Central memory CD8-positive, alpha-beta T cell (primary cell): ENCODE results near the gene FCN1.

Experiments
- ATAC-seq: fragments of 150-1000 bp; cut with Tn5 transposase; replicated peaks from 2 replicates; pipeline ENCODE4 v1.10.0; 2022; ENCODE audit warnings: mild to moderate bottlenecking, moderate FRiP score, moderate number of reproducible peaks; ENCODE audit not compliant: poor library complexity, severe bottlenecking; ENCODE audit errors: extremely low read depth
- DNase-seq, 2 donors: peaks; one replicate each; pipeline ENCODE4 v3.0.0; 2021; ENCODE audit warnings: low spot score in 2 of 2
- H3K27ac Mint-ChIP-seq: one replicate; pipeline ENCODE4 v1.8.0; 2022; ENCODE audit warnings: low read depth, mild to moderate bottlenecking, moderate library complexity, mixed read lengths
- H3K27me3 Mint-ChIP-seq: one replicate; pipeline ENCODE4 v1.8.0; 2022; ENCODE audit warnings: mixed read lengths
- H3K36me3 Mint-ChIP-seq: one replicate; pipeline ENCODE4 v1.8.0; 2022; ENCODE audit warnings: mild to moderate bottlenecking, moderate library complexity, mixed read lengths; ENCODE audit not compliant: insufficient read depth
- H3K4me1 Mint-ChIP-seq: one replicate; pipeline ENCODE4 v1.8.0; 2022; ENCODE audit warnings: mixed read lengths
- H3K4me3 Mint-ChIP-seq: one replicate; pipeline ENCODE4 v1.8.0; 2022; ENCODE audit warnings: mild to moderate bottlenecking, moderate library complexity, mixed read lengths
- H3K9me3 Mint-ChIP-seq: one replicate; pipeline ENCODE4 v1.8.0; 2022; ENCODE audit warnings: mixed read lengths

FCN1 gene

GRCh38 chr9:134929193-134930158 lies 11.8 kb upstream of the FCN1 start:
- Mint-ChIP-seq H3K36me3 (peaks cover 2% of the 10 kb centered on the region), H3K4me3 (no peak overlapping the region), H3K27me3 (peaks cover 38% of the 10 kb centered on the region), H3K9me3 (no peaks in the 10 kb centered on the region), H3K4me1 (peaks cover 5% of the 10 kb centered on the region), H3K27ac (no peak overlapping the region)
- DNase-seq = no peak
- ATAC-seq = no peak

GRCh38 chr9:134928436-134929192 lies 10.9 kb upstream of the FCN1 start:
- Mint-ChIP-seq H3K4me1 (peaks cover 5% of the 10 kb centered on the region), H3K36me3 (peaks cover 2% of the 10 kb centered on the region), H3K27ac (no peak overlapping the region), H3K4me3 (no peak overlapping the region), H3K27me3 (peaks cover 38% of the 10 kb centered on the region), H3K9me3 (no peaks in the 10 kb centered on the region)
- ATAC-seq (no peak), DNase-seq (no peak)

GRCh38 chr9:134925011-134925511 lies 7.3 kb upstream of the FCN1 start:
- Mint-ChIP-seq H3K4me3 (no peak overlapping the region), H3K27ac (no peak overlapping the region), H3K4me1 (peaks cover under 1% of the 10 kb centered on the region), H3K36me3 (no peaks in the 10 kb centered on the region), H3K9me3 (no peaks in the 10 kb centered on the region), H3K27me3 (peaks cover 12% of the 10 kb centered on the region)
- ATAC-seq (no peak), DNase-seq (no peak)

GRCh38 chr9:134923466-134923865 lies 5.8 kb upstream of the FCN1 start:
- Mint-ChIP-seq H3K27me3 (peaks cover 8% of the 10 kb centered on the region), H3K4me3 (no peak overlapping the region), H3K36me3 (peaks cover 1% of the 10 kb centered on the region), H3K27ac (no peak overlapping the region), H3K4me1 (no peaks in the 10 kb centered on the region), H3K9me3 (peaks cover 6% of the 10 kb centered on the region)
- DNase-seq (no peak), ATAC-seq (no peak)

GRCh38 chr9:134922932-134923240 lies 5.2 kb upstream of the FCN1 start:
- H3K27me3 Mint-ChIP-seq = peaks cover 12% of the 10 kb centered on the region
- ATAC-seq (no peak), DNase-seq (no peak)
- peaks cover 3% of the 10 kb centered on the region for H3K36me3 Mint-ChIP-seq
- H3K4me1 Mint-ChIP-seq = no peaks in the 10 kb centered on the region
- H3K27ac Mint-ChIP-seq = no peak overlapping the region
- H3K9me3 Mint-ChIP-seq = peaks cover 6% of the 10 kb centered on the region
- no peak overlapping the region for H3K4me3 Mint-ChIP-seq

GRCh38 chr9:134922066-134922931 lies 4.6 kb upstream of the FCN1 start:
- Mint-ChIP-seq H3K4me1 (no peaks in the 10 kb centered on the region), H3K4me3 (no peak overlapping the region), H3K9me3 (peaks cover 6% of the 10 kb centered on the region), H3K27me3 (peaks cover 12% of the 10 kb centered on the region), H3K27ac (no peak overlapping the region), H3K36me3 (peaks cover 4% of the 10 kb centered on the region)
- ATAC-seq (no peak), DNase-seq (no peak)

GRCh38 chr9:134919303-134919702 lies 1.6 kb upstream of the FCN1 start:
- peaks cover 6% of the 10 kb centered on the region for H3K9me3 Mint-ChIP-seq
- H3K4me3 Mint-ChIP-seq = no peak overlapping the region
- ATAC-seq = no peak
- H3K27me3 Mint-ChIP-seq = peaks cover 31% of the 10 kb centered on the region
- no peaks in the 10 kb centered on the region for H3K4me1 Mint-ChIP-seq
- no peak for DNase-seq
- H3K36me3 Mint-ChIP-seq = peaks cover 4% of the 10 kb centered on the region
- H3K27ac Mint-ChIP-seq = no peak overlapping the region

GRCh38 chr9:134918646-134919045 lies 934 bp upstream of the FCN1 start:
- H3K27ac Mint-ChIP-seq = no peak overlapping the region
- peaks cover 6% of the 10 kb centered on the region for H3K9me3 Mint-ChIP-seq
- DNase-seq = no peak
- ATAC-seq = no peak
- peaks cover 33% of the 10 kb centered on the region for H3K27me3 Mint-ChIP-seq
- no peaks in the 10 kb centered on the region for H3K4me1 Mint-ChIP-seq
- no peak overlapping the region for H3K4me3 Mint-ChIP-seq
- peaks cover 4% of the 10 kb centered on the region for H3K36me3 Mint-ChIP-seq

- Mint-ChIP-seq H3K4me3 (no peak overlapping the region), H3K27me3 (peaks cover 48% of the 10 kb centered on the region), H3K4me1 (no peaks in the 10 kb centered on the region), H3K36me3 (peaks cover 7% of the 10 kb centered on the region), H3K9me3 (peaks cover 6% of the 10 kb centered on the region), H3K27ac (no peak overlapping the region)
- DNase-seq (no peak), ATAC-seq (no peak)
These were observed 1.5 kb downstream of the FCN1 start for GRCh38 chr9:134916161-134916665.

- Mint-ChIP-seq H3K27ac (no peak overlapping the region), H3K9me3 (peaks cover 6% of the 10 kb centered on the region), H3K4me1 (no peaks in the 10 kb centered on the region), H3K36me3 (peaks cover 7% of the 10 kb centered on the region), H3K4me3 (no peak overlapping the region), H3K27me3 (peaks cover 57% of the 10 kb centered on the region)
- DNase-seq = no peak
- no peak for ATAC-seq
These were observed 2.4 kb downstream of the FCN1 start for GRCh38 chr9:134915046-134915985.

- Mint-ChIP-seq H3K4me3 (no peak overlapping the region), H3K36me3 (peaks cover 7% of the 10 kb centered on the region), H3K9me3 (peaks cover under 1% of the 10 kb centered on the region), H3K27me3 (peaks cover 66% of the 10 kb centered on the region), H3K4me1 (no peaks in the 10 kb centered on the region), H3K27ac (no peak overlapping the region)
- ATAC-seq = no peak
- DNase-seq = no peak
These were observed 3.2 kb downstream of the FCN1 start for GRCh38 chr9:134914501-134914834.
